H54 (cell line): ENCODE results near the gene SLC26A4.

ENCODE experiments used
- DNase-seq: peaks from one replicate; pipeline ENCODE4 v3.0.0; 2011; ENCODE audit warnings: low spot score, mixed read lengths; ENCODE audit not compliant: insufficient read length
- FAIRE-seq: peaks from 3 replicates; lab custom pipeline; 2011; peaks lifted over from hg19 to GRCh38; lab: Jason Lieb, UNC
- POLR2A ChIP-seq: IDR thresholded peaks from 2 replicates; pipeline ENCODE4 v1.6.1; 2011; ENCODE audit warnings: low read depth, mild to moderate bottlenecking, low read length

SLC26A4 gene

GRCh38 chr7:107694386-107694785 is 33.8 kb downstream of the SLC26A4 start:
- FAIRE-seq (no peak), DNase-seq (no peak)
- TF ChIP-seq POLR2A = no peak

- no peak for TF ChIP-seq POLR2A
- DNase-seq (no peak), FAIRE-seq (no peak)
These were observed 35.8 kb downstream of the SLC26A4 start for GRCh38 chr7:107696330-107696946.

GRCh38 chr7:107697321-107698049 is 36.9 kb downstream of the SLC26A4 start:
- TF ChIP-seq POLR2A = no peak
- DNase-seq (no peak), FAIRE-seq (no peak)

GRCh38 chr7:107700570-107700969 is 39.9 kb downstream of the SLC26A4 start:
- TF ChIP-seq POLR2A = no peak
- FAIRE-seq (no peak), DNase-seq (no peak)

- FAIRE-seq (no peak), DNase-seq (no peak)
- TF ChIP-seq POLR2A = no peak
These were observed 40.6 kb downstream of the SLC26A4 start for GRCh38 chr7:107701191-107701590.

GRCh38 chr7:107703219-107703618 is 42.6 kb downstream of the SLC26A4 start:
- TF ChIP-seq POLR2A = no peak
- FAIRE-seq = no peak
- no peak for DNase-seq

- no peak for TF ChIP-seq POLR2A
- DNase-seq = no peak
- FAIRE-seq = no peak
These were observed 43.2 kb downstream of the SLC26A4 start for GRCh38 chr7:107703872-107704271.

GRCh38 chr7:107708956-107709355 is 48.3 kb downstream of the SLC26A4 start:
- FAIRE-seq (no peak), DNase-seq (no peak)
- no peak for TF ChIP-seq POLR2A

GRCh38 chr7:107711301-107711700 is 50.7 kb downstream of the SLC26A4 start:
- TF ChIP-seq POLR2A = no peak
- FAIRE-seq (peak; percentile 70), DNase-seq (no peak)

GRCh38 chr7:107712025-107712424 is 51.4 kb downstream of the SLC26A4 start:
- DNase-seq = no peak
- no peak for TF ChIP-seq POLR2A
- FAIRE-seq = no peak

- DNase-seq (no peak), FAIRE-seq (no peak)
- no peak for TF ChIP-seq POLR2A
These were observed 52.3 kb downstream of the SLC26A4 start for GRCh38 chr7:107712896-107713295.

- DNase-seq = peak; percentile 19
- no peak for TF ChIP-seq POLR2A
- peak; percentile 80 for FAIRE-seq
These were observed 54.9 kb downstream of the SLC26A4 start for GRCh38 chr7:107715531-107715930.

- TF ChIP-seq POLR2A = no peak
- FAIRE-seq = peak; percentile 45
- DNase-seq = no peak
These were observed 58.0 kb downstream of the SLC26A4 start for GRCh38 chr7:107718456-107719193.

- TF ChIP-seq POLR2A = no peak
- FAIRE-seq (no peak), DNase-seq (no peak)
These were observed 60.7 kb downstream of the SLC26A4 start for GRCh38 chr7:107721286-107721685.
